Neural cell (in vitro differentiated cells): ENCODE data around the gene YEATS4.

Source experiments
- EP300 ChIP-seq: fragments of 450-650 bp; conservative IDR thresholded peaks from 2 replicates; pipeline ENCODE4 v1.6.1; 2014; ENCODE audit warnings: antibody characterized with exemption, mild to moderate bottlenecking, moderate library complexity; ENCODE audit not compliant: poor library complexity, severe bottlenecking
- EZH2 ChIP-seq: fragments of 200-600, 300-800 bp; shearing (Covaris generic), sonication (generic); IDR thresholded peaks from 2 replicates; pipeline ENCODE4 v1.6.1; 2014; ENCODE audit warnings: antibody characterized with exemption, low read length, borderline replicate concordance, mild to moderate bottlenecking; ENCODE audit not compliant: insufficient read depth, poor library complexity, severe bottlenecking
- POLR2AphosphoS5 ChIP-seq: IDR thresholded peaks from 2 replicates; pipeline ENCODE4 v1.6.1; 2012
- TAF1 ChIP-seq: IDR thresholded peaks from 2 replicates; pipeline ENCODE4 v1.6.1; 2012; ENCODE audit warnings: low read depth
- TF ChIP-seq, protein P1 (sequence below): IDR thresholded peaks from 2 replicates; pipeline ENCODE4 v1.6.1; 2012; ENCODE audit warnings: borderline replicate concordance
- TF ChIP-seq, protein P2 (sequence below): fragments of 450-650 bp; IDR thresholded peaks from 2 replicates; pipeline ENCODE4 v1.5.1; 2014; ENCODE audit warnings: antibody characterized with exemption, mild to moderate bottlenecking, moderate library complexity; ENCODE audit not compliant: poor library complexity, severe bottlenecking

DNA sequence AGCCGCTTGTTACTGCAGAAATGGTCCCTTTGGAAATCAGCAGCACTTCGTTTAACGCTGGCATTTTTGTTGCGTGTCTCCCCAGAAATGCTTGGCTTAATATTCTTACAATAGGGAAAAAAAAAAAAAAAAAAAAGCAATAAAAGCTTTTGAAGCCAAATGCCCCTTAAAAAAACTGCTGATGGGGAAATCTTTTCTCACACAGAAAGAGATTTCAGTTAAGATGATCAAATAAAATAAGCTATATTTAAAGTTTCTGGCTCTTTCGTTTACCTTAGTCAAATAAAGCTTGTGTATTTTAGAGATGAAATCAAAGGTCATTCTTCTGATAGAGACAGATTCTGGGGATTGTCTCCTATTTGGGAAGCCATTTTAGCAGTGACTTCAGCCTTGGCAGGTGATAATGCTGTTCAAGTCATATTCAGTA lies 58.2 kb downstream of the YEATS4 start:
- TF ChIP-seq, protein P1, sequence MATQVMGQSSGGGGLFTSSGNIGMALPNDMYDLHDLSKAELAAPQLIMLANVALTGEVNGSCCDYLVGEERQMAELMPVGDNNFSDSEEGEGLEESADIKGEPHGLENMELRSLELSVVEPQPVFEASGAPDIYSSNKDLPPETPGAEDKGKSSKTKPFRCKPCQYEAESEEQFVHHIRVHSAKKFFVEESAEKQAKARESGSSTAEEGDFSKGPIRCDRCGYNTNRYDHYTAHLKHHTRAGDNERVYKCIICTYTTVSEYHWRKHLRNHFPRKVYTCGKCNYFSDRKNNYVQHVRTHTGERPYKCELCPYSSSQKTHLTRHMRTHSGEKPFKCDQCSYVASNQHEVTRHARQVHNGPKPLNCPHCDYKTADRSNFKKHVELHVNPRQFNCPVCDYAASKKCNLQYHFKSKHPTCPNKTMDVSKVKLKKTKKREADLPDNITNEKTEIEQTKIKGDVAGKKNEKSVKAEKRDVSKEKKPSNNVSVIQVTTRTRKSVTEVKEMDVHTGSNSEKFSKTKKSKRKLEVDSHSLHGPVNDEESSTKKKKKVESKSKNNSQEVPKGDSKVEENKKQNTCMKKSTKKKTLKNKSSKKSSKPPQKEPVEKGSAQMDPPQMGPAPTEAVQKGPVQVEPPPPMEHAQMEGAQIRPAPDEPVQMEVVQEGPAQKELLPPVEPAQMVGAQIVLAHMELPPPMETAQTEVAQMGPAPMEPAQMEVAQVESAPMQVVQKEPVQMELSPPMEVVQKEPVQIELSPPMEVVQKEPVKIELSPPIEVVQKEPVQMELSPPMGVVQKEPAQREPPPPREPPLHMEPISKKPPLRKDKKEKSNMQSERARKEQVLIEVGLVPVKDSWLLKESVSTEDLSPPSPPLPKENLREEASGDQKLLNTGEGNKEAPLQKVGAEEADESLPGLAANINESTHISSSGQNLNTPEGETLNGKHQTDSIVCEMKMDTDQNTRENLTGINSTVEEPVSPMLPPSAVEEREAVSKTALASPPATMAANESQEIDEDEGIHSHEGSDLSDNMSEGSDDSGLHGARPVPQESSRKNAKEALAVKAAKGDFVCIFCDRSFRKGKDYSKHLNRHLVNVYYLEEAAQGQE = no peak
- TF ChIP-seq, protein P2, sequence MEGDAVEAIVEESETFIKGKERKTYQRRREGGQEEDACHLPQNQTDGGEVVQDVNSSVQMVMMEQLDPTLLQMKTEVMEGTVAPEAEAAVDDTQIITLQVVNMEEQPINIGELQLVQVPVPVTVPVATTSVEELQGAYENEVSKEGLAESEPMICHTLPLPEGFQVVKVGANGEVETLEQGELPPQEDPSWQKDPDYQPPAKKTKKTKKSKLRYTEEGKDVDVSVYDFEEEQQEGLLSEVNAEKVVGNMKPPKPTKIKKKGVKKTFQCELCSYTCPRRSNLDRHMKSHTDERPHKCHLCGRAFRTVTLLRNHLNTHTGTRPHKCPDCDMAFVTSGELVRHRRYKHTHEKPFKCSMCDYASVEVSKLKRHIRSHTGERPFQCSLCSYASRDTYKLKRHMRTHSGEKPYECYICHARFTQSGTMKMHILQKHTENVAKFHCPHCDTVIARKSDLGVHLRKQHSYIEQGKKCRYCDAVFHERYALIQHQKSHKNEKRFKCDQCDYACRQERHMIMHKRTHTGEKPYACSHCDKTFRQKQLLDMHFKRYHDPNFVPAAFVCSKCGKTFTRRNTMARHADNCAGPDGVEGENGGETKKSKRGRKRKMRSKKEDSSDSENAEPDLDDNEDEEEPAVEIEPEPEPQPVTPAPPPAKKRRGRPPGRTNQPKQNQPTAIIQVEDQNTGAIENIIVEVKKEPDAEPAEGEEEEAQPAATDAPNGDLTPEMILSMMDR = no peak
- no peak for TF ChIP-seq TAF1
- no peak for TF ChIP-seq EP300
- TF ChIP-seq POLR2AphosphoS5 = no peak
- TF ChIP-seq EZH2 = no peak
